WERI-Rb-1 (cell line): ENCODE results near the gene SH3BGRL2.

ENCODE experiments used
- DNase-seq: peaks from one replicate; pipeline ENCODE4 v3.0.0-alpha.2; 2020
- H3K27ac ChIP-seq: fragments of 250-450 bp; sonication (Bioruptor Pico); 2 replicates; pipeline ENCODE4 v1.5.1; 2020; ENCODE audit warnings: mild to moderate bottlenecking, moderate library complexity
- H3K27me3 ChIP-seq: fragments of 250-450 bp; sonication (Bioruptor Pico); 2 replicates; pipeline ENCODE4 v1.5.1; 2021; ENCODE audit warnings: mild to moderate bottlenecking, low read depth, moderate library complexity; ENCODE audit not compliant: insufficient read depth, severe bottlenecking
- H3K36me3 ChIP-seq: fragments of 250-450 bp; sonication (Bioruptor Pico); 2 replicates; pipeline ENCODE4 v1.5.1; 2020; ENCODE audit warnings: mild to moderate bottlenecking, moderate library complexity
- H3K4me3 ChIP-seq: 2 replicates; pipeline ENCODE4 v1.5.1; 2011; ENCODE audit warnings: low read depth, mild to moderate bottlenecking, control low read depth, low read length
- H3K9me3 ChIP-seq: fragments of 250-450 bp; sonication (Bioruptor Pico); 2 replicates; pipeline ENCODE4 v1.5.1; 2021; ENCODE audit warnings: mild to moderate bottlenecking, moderate library complexity; ENCODE audit not compliant: severe bottlenecking
- TF ChIP-seq, protein P1 (sequence below): IDR thresholded peaks from 2 replicates; pipeline ENCODE4 v1.5.1; 2011; ENCODE audit warnings: low read depth, mild to moderate bottlenecking, control low read depth, inconsistent platforms, low read length

The SH3BGRL2 gene

GRCh38 chr6:79694623-79695343, 63.7 kb downstream of the SH3BGRL2 start:
- TF ChIP-seq, protein P1, sequence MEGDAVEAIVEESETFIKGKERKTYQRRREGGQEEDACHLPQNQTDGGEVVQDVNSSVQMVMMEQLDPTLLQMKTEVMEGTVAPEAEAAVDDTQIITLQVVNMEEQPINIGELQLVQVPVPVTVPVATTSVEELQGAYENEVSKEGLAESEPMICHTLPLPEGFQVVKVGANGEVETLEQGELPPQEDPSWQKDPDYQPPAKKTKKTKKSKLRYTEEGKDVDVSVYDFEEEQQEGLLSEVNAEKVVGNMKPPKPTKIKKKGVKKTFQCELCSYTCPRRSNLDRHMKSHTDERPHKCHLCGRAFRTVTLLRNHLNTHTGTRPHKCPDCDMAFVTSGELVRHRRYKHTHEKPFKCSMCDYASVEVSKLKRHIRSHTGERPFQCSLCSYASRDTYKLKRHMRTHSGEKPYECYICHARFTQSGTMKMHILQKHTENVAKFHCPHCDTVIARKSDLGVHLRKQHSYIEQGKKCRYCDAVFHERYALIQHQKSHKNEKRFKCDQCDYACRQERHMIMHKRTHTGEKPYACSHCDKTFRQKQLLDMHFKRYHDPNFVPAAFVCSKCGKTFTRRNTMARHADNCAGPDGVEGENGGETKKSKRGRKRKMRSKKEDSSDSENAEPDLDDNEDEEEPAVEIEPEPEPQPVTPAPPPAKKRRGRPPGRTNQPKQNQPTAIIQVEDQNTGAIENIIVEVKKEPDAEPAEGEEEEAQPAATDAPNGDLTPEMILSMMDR = no peak

DNA sequence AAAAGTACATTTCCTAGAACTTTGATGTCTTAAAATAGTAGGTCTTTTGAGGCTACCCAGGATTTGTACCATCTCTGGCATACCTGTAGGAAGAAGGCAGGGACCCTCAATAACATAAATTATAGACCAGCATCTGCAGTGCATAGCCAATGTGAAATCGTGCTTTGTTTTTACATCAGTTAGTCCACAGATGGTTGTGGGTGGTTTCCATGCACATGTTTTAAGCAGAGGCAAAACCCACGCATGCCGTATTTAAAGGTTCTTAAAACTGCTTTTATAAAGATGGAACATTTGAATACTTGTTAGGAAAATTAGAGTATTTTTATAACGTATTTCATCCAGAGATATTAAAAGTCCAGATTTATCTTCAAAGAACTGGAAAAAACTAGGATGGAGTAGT, 66.3 kb downstream of the SH3BGRL2 start:
- no peaks in the 10 kb centered on the region for H3K27me3 ChIP-seq
- H3K36me3 ChIP-seq = peaks cover 5% of the 10 kb centered on the region; the same call in 1 of the 2 replicates
- TF ChIP-seq, protein P1 = no peak
- DNase-seq = no peak
- H3K27ac ChIP-seq = no peak overlapping the region
- H3K9me3 ChIP-seq = no peaks in the 10 kb centered on the region
- no peak overlapping the region for H3K4me3 ChIP-seq

More at GRCh38 chr6:79694623-79695343, 63.7 kb downstream of the SH3BGRL2 start:
- H3K36me3 ChIP-seq = peaks cover 3% of the 10 kb centered on the region; the same call in 1 of the 2 replicates
- no peaks in the 10 kb centered on the region for H3K27me3 ChIP-seq
- H3K27ac ChIP-seq = no peak overlapping the region
- no peaks in the 10 kb centered on the region for H3K9me3 ChIP-seq
- no peak for DNase-seq
- no peak overlapping the region for H3K4me3 ChIP-seq

DNA sequence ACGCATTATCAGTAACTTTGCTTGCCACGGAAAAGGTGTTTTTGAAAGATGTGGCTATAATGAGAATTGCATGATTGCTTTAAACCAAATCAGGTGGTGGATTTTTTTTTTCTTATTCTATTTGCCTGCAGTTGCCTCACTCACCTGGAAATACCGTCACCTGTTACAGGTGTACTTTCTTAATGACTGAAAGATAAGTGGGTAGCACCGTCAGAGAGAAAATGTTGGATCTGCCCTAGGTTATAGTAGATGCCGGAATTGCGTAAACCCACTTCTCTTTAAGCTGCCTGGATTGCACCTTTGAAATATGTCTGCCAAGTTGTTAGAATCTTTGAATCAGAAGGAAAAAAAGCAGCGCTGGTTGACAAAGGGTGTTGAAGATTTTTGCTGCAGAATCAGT, 68.5 kb downstream of the SH3BGRL2 start:
- Histone ChIP-seq H3K27ac (no peak overlapping the region), H3K27me3 (no peaks in the 10 kb centered on the region), H3K4me3 (no peak overlapping the region), H3K9me3 (no peaks in the 10 kb centered on the region), H3K36me3 (peaks cover 5% of the 10 kb centered on the region; the same call in 1 of the 2 replicates)
- TF ChIP-seq, protein P1 = no peak
- no peak for DNase-seq

GRCh38 chr6:79702691-79703090, 71.6 kb downstream of the SH3BGRL2 start:
- no peaks in the 10 kb centered on the region for H3K9me3 ChIP-seq
- TF ChIP-seq, protein P1 = no peak
- H3K27me3 ChIP-seq = no peaks in the 10 kb centered on the region
- no peak overlapping the region for H3K4me3 ChIP-seq
- no peak for DNase-seq
- H3K27ac ChIP-seq = no peak overlapping the region
- peaks cover 5% of the 10 kb centered on the region; the same call in 1 of the 2 replicates for H3K36me3 ChIP-seq

- no peak for DNase-seq
- Histone ChIP-seq H3K27ac (no peak overlapping the region), H3K4me3 (no peak overlapping the region), H3K36me3 (peaks cover 5% of the 10 kb centered on the region; the same call in 1 of the 2 replicates), H3K27me3 (no peaks in the 10 kb centered on the region), H3K9me3 (no peaks in the 10 kb centered on the region)
- TF ChIP-seq, protein P1 = no peak
Measured at GRCh38 chr6:79704200-79704599, 73.1 kb downstream of the SH3BGRL2 start.

DNA sequence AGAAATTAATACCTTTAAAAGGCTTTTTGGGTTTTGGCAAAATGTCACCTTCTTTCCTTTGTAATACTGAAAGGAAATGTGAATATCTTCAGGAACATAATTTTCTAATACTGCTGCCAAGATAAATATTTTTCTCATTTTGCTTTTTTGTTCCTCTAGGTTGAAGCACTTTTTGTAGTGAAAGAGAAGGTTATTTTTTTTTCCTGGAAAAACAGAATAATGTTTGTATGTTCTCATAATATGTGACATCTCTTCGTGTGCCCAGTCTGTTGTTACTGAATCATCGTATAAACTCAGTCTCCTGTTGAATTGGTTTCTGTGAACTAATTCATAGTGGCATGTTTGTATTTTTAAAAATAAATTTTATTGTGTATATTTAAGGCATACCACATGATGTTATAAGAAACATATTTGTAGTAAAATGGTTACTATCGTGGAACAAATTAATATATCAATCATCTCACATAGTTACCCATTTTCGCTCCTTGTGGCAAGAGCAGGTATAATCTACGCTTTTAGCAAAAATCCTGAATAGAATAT, 74.4 kb downstream of the SH3BGRL2 start:
- H3K27me3 ChIP-seq = no peaks in the 10 kb centered on the region
- no peak for DNase-seq
- no peak overlapping the region for H3K27ac ChIP-seq
- no peaks in the 10 kb centered on the region for H3K36me3 ChIP-seq
- no peaks in the 10 kb centered on the region for H3K9me3 ChIP-seq
- TF ChIP-seq, protein P1 = no peak
- no peak overlapping the region for H3K4me3 ChIP-seq
